TTC549 (cell line): ENCODE results near the gene CAMK2B.

ENCODE experiments used
- FAIRE-seq: peaks from 2 replicates; lab custom pipeline; 2012; peaks lifted over from hg19 to GRCh38; lab: Jason Lieb, UNC

CAMK2B gene

DNA sequence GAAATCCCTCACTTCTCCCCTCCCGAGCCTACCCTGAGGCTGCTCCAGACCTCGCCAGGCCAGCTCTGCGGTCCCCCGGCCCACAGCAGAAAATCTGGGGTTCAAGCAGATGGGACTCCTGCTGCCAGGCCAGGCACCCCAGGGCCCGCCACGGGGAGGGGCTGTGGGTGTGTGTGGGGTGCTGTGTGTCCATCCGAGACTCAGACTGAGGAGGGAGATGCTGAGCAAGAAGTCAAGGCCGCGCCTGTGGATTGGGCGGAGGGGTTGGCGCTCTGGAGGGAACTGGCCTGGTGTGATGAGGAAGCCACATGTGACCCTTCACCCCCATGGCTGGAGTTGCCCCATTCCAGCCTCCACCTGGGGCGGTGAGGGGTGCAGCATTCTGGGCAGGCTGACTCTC is 73.5 kb downstream of the CAMK2B start:
- FAIRE-seq = no peak

DNA sequence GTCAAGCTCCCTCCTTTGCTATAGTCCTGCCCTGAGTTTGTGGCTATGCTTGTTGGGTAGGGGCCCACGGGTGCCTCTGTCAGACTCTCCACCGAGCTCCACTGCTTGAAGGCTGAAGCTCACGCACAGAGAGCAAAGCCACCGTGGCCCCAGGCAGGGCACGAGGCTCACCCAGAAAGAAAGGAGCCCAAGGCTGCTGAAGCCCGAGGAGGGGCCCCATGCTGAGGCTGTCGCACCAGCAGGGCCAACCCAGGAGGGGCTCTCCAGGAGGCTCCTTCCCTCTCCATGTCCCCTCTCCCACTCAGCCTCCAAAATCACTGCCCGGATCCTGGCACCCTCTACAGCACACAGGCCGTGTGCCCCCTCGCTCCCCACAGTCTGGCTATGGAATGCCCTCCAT is 74.1 kb downstream of the CAMK2B start:
- no peak for FAIRE-seq

DNA sequence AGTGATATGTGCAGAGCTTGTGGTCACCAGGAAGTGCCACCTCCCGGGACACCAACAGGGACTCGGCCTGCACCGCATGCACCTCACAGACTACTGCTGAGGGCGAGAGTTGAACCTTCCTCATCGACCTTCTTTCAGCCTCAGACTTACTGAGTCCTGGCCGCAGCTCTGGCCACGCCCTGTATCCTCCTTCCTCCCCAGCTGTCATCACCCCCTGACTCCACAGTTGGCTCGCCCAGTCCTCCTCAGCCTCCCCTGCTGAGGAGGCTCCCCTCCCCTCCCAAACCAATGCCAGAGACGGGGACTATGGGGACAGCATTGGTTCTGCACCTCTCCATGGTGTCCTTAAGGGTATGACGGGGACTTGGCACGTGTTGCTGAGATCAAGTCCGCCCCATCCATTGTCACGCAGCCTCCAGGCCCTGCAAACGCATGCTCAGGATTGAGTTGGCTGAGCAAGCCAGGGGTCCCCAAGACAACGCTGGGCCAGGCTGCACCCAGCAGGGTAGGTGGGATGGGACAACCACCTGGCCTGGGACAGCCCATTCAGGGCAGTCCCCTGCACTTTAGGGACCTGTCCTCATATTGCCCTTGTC is 75.7 kb downstream of the CAMK2B start:
- no peak for FAIRE-seq

DNA sequence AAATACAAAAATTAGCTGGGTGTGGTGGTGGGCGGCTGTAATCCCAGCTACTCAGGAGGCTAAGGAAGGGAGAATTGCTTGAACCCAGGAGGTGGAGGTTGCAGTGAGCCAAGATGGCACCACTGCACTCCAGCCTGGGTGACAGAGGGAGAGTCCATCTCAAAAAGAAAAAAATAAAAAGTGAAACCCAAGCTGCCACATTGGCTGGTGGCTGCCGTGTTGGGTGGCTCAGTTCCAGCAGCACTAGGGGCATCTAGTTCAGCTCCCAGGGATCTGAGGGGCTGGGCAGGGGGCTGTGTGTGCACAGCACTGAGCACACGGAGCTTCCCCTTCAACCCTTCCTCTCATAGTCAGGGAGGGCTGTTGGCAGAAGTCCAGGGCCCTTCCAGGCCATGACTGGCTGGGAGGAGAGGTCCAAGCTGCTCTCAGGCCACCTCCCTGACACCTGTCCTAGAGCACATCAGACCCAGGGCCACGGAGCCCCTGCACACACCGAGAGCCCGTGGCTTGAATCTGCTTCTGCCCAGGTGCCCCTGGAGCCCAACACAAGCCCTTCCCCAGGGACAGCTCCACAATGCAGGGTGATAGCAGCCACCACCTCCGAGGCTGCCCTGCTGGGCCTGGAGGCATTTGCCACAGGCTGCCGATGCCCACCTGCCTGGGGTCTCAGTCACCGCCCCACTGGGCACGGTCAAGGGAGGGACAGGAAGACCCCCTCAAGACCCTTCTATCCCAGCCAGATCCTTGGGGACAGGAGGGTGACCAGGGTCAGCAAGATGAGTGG is 77.3 kb downstream of the CAMK2B start:
- FAIRE-seq = no peak

DNA sequence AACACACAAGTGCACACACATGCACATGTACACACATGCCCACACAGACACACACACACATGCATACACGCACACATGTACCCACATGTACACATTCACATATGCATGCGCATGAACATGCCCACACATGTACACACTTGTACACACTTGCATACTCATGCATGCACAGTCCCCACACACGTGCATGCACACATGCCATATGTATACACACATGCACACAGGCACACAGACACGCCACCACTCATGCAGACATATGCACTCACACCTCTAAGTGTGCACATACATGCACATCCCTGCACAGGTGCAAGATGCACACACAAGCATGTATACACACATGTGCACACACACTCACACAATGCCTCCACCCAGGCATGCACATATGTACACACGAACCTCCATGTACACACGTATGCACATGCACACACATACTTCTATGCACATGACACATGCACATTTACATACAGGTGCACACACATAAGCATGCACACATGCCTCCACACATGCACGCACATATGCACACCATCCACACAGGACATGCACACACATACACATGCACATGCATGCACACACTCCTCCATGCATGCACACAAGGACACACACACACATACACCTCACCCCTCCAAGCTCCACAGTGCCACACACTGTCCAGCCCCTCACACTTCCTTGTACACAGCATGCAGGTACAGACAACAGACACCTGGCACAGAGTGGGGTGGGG is 78.8 kb downstream of the CAMK2B start:
- FAIRE-seq = no peak

DNA sequence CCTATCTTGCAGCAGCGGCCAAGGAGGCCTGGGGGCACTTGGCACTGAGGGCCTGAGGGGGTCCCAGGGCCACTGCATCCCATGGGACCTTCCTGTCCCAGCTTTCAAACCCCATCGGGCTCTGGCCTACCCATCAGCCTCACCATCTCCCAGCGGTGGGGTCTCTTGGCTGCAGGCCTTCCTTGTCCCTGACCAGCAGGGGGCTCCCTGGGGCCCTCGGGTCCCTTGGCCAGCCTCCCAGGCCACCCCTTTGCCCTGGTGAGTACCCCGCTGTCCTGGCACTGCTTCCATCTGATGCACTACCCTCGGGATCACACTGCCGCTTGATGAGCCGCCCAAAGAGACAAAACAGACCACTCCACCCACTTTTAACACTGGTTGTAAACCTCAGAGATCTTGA is 81.1 kb downstream of the CAMK2B start:
- no peak for FAIRE-seq

DNA sequence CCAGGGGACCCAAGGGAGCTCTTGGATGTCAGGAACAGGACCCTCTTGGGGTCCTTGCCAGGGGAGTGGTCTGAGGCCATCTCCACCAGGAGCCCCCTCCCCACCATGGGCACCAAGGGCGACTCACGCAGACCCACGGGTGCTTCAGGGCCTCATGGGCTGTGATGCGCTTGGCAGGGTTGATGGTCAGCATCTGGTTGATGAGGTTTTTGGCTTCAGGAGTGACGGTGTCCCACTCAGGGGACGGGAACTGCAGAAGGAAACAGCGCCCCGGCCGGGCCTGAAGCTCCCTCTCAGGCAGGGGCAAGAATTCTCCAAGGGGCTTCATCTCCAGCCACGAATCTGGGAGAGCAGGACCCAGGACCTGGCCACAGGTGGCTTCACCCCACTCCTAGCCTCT is 83.3 kb downstream of the CAMK2B start:
- FAIRE-seq = no peak

DNA sequence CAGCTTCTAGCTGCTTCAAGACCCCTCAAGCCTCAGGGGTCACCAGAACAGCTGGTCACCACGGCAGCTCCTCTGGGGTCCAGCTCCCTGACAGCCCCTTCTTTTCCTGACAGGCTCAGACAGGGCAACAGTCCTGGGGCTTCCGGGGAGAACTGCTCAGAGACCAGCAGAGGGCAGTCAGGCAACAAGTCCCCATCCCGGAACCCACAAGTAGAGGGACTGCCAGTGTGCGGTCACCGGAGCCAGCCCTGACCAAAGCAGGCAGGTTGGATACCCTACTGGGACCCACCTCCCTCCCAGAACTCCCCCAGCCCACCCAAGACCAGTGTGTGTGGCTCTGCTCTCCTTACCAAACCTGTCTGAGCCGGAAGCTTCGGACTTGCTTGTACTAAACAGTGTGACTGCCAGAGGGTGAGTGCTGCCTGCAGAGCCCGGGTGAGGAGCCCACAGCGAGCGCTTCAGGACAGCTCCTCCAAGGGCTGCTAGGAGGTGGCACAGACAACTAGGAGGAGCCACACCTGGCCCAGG is 84.3 kb downstream of the CAMK2B start:
- FAIRE-seq = no peak

GRCh38 chr7:44240376-44240775 is 85.0 kb downstream of the CAMK2B start:
- no peak for FAIRE-seq

- no peak for FAIRE-seq
Measured at GRCh38 chr7:44239361-44239760, 86.0 kb downstream of the CAMK2B start.

- no peak for FAIRE-seq
Measured at GRCh38 chr7:44238116-44238695, 87.2 kb downstream of the CAMK2B start.

GRCh38 chr7:44237696-44238095 is 87.7 kb downstream of the CAMK2B start:
- FAIRE-seq = no peak

GRCh38 chr7:44236333-44236728 is 89.1 kb downstream of the CAMK2B start:
- no peak for FAIRE-seq

- FAIRE-seq = no peak
Measured at GRCh38 chr7:44235582-44236332, 89.6 kb downstream of the CAMK2B start.

DNA sequence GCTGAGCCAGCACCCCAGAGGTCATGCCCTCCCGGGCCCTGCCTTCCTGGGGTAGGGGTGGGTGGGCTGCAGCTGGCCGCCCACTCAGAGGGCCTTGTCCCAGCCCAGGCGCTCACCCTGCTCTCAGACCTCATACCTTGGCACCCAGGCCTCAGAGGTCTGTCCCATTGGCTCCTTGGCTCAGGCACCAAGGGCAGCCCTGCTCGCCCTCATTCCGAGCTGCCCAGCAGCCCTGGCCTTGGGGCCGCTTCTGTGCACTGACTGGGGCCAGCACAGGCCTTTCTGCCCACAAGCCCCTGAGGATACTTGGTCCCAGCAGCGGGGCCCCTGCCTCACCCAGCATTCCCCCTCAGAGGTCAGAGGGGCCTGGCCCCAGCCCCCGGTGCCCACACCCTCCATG is 90.3 kb downstream of the CAMK2B start:
- no peak for FAIRE-seq

GRCh38 chr7:44232901-44233715 is 92.3 kb downstream of the CAMK2B start:
- FAIRE-seq = no peak

DNA sequence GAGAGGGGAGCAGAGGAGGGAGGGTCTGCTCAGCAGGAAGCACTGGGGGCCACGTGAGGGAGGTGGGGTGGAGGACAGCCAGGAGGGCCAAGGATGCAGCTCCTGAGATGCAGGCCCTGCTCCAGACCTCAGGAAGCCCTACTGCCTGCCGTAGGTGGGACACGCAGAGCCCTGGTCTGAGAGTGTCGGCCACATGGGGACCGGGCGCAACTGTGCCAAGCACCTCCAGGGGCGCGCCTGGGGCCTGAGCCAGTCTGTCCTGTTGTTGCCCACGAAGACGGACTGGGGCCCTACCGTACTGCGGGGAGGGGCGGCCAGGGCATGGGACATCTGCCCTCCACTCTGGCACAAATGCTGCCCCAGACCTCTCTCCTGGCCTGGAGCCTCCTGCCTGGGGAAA is 93.0 kb downstream of the CAMK2B start:
- no peak for FAIRE-seq

GRCh38 chr7:44231088-44231487 is 94.3 kb downstream of the CAMK2B start:
- FAIRE-seq = no peak

DNA sequence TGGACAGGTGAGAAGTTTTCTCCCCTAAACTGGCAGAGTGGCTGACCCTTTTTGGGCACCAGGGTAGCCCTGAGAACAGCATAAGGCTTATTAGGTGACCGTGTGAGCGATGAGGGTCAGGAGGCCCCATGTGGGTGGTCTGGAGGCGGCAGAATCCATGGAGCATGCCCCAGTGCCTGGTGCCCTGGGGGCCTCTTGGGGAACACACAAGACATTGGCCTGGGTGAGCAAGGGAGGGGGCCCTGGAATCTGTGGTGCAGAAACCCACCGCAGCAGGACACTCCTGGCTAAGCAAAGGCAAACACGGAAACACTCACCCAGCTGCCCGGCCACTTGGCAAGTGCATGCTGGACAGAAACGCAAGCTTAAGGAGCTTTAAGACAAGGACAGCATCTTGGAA is 95.1 kb downstream of the CAMK2B start:
- FAIRE-seq = no peak

GRCh38 chr7:44229546-44230105 is 95.8 kb downstream of the CAMK2B start:
- no peak for FAIRE-seq
